Thyroid gland (tissue), 4 donors: ENCODE results near the gene IL4I1. TPM values are rescaled to one million over a fixed set of nuclear protein-coding genes. Genes with fewer than 3 reads are reported as not detected.
A peak's percentile ranks its signal among the peaks of the same experiment; 100 is the strongest.

Source experiments
- DNase-seq, 2 donors: peaks; one replicate each; pipeline ENCODE4 v3.0.0-alpha.2; 2019
- H3K27ac ChIP-seq, 3 donors: fragments of 200-600 bp; sonication (generic); 1 replicate in 2 of 3; 2 replicates in 1 of 3; pipeline ENCODE4 v1.5.1; 2016 to 2019; ENCODE audit warnings: mild to moderate bottlenecking in 1 of 3, moderate library complexity in 1 of 3
- H3K27me3 ChIP-seq: fragments of 200-600 bp; sonication (generic); one replicate; pipeline ENCODE4 v1.5.1; 2019
- H3K36me3 ChIP-seq, 2 donors: fragments of 200-600 bp; sonication (generic); one replicate each; pipeline ENCODE4 v1.5.1; 2016 to 2019
- H3K4me1 ChIP-seq, 2 donors: fragments of 200-600 bp; sonication (generic); one replicate each; pipeline ENCODE4 v1.5.1; 2017 to 2019
- H3K4me3 ChIP-seq, 3 donors: fragments of 200-600 bp; sonication (generic); replicated peaks in 1 of 3; 1 replicate in 2 of 3; 2 replicates in 1 of 3; pipeline ENCODE4 v1.5.1; 2016; ENCODE audit warnings: mild to moderate bottlenecking in 1 of 3
- H3K9me3 ChIP-seq: fragments of 200-600 bp; sonication (generic); one replicate; pipeline ENCODE4 v1.5.1; 2017
- POLR2A ChIP-seq, 2 donors: fragments of 450-650 bp; IDR thresholded peaks; one replicate each; pipeline ENCODE4 v1.6.1; 2017; ENCODE audit warnings: antibody characterized with exemption in 2 of 2, mild to moderate bottlenecking in 2 of 2, moderate library complexity in 1 of 2
- WGBS, 2 donors: methylation state at CpG; one replicate each; pipeline ENCODE4 v1.1.5; 2017; 5-methylcytosine and 5-hydroxymethylcytosine counted together
- intact Hi-C: fragments of 100-400 bp; cut with DNase I; formaldehyde crosslinking; loops from one replicate; pipeline ENCODE4 v1.15.1; 2023
- total RNA-seq, 4 donors: library from RNA; depleted of rRNA; stranded (reverse); fragments of >200 nt; gene quantifications; one replicate each; pipeline ENCODE4 v1.2.3, GENCODE V29; 2016
- TF ChIP-seq, protein P1 (sequence below), 6 experiments: fragments of 200-600 bp in 3 of 6; fragments of 450-650 bp in 3 of 6; sonication (generic) in 3 of 6; IDR thresholded peaks; one replicate each; pipeline ENCODE4 v1.5.1; 2016 to 2019; ENCODE audit warnings: antibody characterized with exemption in 6 of 6, mild to moderate bottlenecking in 2 of 6, inconsistent platforms in 1 of 6, moderate library complexity in 1 of 6

Gene IL4I1
- total RNA-seq, 4 donors from 2014 or later, result 0.83 TPM; not detected in 3

- no peaks in the 10 kb centered on the region for H3K9me3 ChIP-seq
- no peak for DNase-seq
- intact Hi-C loops, result no loop called here
- no peaks in the 10 kb centered on the region for H3K27me3 ChIP-seq
- TF ChIP-seq, protein P1, sequence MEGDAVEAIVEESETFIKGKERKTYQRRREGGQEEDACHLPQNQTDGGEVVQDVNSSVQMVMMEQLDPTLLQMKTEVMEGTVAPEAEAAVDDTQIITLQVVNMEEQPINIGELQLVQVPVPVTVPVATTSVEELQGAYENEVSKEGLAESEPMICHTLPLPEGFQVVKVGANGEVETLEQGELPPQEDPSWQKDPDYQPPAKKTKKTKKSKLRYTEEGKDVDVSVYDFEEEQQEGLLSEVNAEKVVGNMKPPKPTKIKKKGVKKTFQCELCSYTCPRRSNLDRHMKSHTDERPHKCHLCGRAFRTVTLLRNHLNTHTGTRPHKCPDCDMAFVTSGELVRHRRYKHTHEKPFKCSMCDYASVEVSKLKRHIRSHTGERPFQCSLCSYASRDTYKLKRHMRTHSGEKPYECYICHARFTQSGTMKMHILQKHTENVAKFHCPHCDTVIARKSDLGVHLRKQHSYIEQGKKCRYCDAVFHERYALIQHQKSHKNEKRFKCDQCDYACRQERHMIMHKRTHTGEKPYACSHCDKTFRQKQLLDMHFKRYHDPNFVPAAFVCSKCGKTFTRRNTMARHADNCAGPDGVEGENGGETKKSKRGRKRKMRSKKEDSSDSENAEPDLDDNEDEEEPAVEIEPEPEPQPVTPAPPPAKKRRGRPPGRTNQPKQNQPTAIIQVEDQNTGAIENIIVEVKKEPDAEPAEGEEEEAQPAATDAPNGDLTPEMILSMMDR (IDR thresholded peaks at IDR 0.05), result no peak
- TF ChIP-seq POLR2A (IDR thresholded peaks at IDR 0.05), result no peak
- H3K4me1 ChIP-seq, result peaks cover 0 to 10% of the 10 kb centered on the region in 2 donors
- 81 to 85% methylated on average over 16 to 17 of the region's 17 CpGs for WGBS, 2 donors
- no peak overlapping the region for H3K4me3 ChIP-seq
- H3K36me3 ChIP-seq, result peaks cover 37 to 50% of the 10 kb centered on the region in 2 donors
- H3K27ac ChIP-seq, result no peak overlapping the region
Measured at GRCh38 chr19:49860336-49861102, 36.2 kb downstream of the IL4I1 start.

DNA sequence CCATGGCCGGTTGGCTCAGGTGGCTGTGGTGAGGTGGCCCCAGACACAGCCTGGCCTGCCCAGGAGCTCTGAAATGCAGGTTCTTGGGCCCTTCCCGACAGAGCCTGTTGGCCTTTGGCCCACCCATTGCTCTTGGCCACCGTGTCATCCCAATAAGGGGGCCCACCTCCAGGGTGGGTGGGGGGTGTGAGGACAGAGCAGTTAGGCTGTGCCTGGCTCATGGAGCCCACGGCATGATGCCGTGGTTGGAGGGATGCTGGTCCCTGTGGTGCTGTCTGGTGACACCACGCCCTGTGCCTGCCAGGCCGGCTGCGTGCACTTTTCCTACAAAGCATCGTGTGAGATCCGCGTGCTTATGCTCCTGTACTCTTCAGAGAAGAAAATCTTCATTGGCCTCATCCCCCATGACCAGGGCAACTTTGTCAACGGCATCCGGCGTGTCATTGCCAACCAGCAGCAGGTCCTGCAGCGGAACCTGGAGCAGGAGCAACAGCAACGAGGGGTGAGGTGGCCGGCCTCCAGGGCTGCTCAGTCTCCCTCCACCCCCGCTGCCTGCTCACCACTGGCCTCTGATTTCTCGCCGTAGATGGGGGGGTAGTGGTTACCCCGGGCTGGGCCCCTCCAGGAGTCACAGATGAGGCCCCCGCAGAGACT lies 36.9 kb downstream of the IL4I1 start:
- intact Hi-C loops, result loop anchor here (5.0 kb wide), 1 partner anchor 53 kb away; no protein-coding TSS in a partner anchor
- Histone ChIP-seq H3K9me3 (no peaks in the 10 kb centered on the region), H3K4me3 (no peak overlapping the region), H3K36me3 (peaks cover 44 to 56% of the 10 kb centered on the region in 2 donors), H3K27me3 (no peaks in the 10 kb centered on the region), H3K4me1 (peaks cover 0 to 3% of the 10 kb centered on the region in 2 donors), H3K27ac (no peak overlapping the region)
- TF ChIP-seq POLR2A (IDR thresholded peaks at IDR 0.05), result no peak
- TF ChIP-seq, protein P1 (IDR thresholded peaks at IDR 0.05), result no peak
- WGBS, 2 donors, result 90 to 92% methylated on average over 16 of the region's 22 CpGs
- DNase-seq, result no peak

- DNase-seq, result peak; percentile 75 to 85
- H3K9me3 ChIP-seq, result no peaks in the 10 kb centered on the region
- H3K4me1 ChIP-seq, result peaks cover 5% of the 10 kb centered on the region in 2 donors
- TF ChIP-seq, protein P1 (IDR thresholded peaks at IDR 0.05), result no peak
- TF ChIP-seq POLR2A (IDR thresholded peaks at IDR 0.05), result no peak
- WGBS, 2 donors, result 65 to 75% methylated on average over 17 to 36 of the region's 37 CpGs
- no peak overlapping the region for H3K4me3 ChIP-seq
- intact Hi-C loops, result loop anchor here (5.0 kb wide), 1 partner anchor 51 kb away; no protein-coding TSS in a partner anchor
- peaks cover 35 to 50% of the 10 kb centered on the region in 2 donors for H3K36me3 ChIP-seq
- H3K27ac ChIP-seq, result no peak overlapping the region
- no peaks in the 10 kb centered on the region for H3K27me3 ChIP-seq
Measured at GRCh38 chr19:49858088-49858985, 38.4 kb downstream of the IL4I1 start.

DNA sequence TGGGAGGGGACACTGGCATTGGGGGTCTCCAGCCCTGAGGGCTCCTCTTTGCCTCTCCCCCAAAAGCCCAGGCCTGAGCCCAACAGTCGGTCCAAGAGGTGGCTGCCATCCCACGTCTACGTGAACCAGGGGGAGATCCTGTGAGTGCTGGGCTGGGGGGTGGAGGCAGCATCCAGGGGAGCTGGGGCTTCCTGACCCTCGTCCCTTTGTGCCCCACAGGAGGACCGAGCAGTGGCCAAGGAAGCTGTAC lies 38.9 kb downstream of the IL4I1 start:
- Histone ChIP-seq H3K9me3 (no peaks in the 10 kb centered on the region), H3K27me3 (no peaks in the 10 kb centered on the region), H3K36me3 (peaks cover 35 to 50% of the 10 kb centered on the region in 2 donors), H3K4me1 (peaks cover 7 to 9% of the 10 kb centered on the region in 2 donors), H3K4me3 (no peak overlapping the region), H3K27ac (no peak overlapping the region)
- no peak for DNase-seq
- TF ChIP-seq, protein P1 (IDR thresholded peaks at IDR 0.05), result no peak
- TF ChIP-seq POLR2A (IDR thresholded peaks at IDR 0.05), result no peak
- 80 to 92% methylated on average over 1 to 4 of the region's 5 CpGs for WGBS, 2 donors
- intact Hi-C loops, result loop anchor here (5.0 kb wide), 1 partner anchor 50 kb away; no protein-coding TSS in a partner anchor
